ENCODE measurements around the gene UBALD1. TPM values are rescaled to one million over a fixed set of nuclear protein-coding genes. Genes with fewer than 3 reads are reported as not detected.
"Not testable (repeated sequence)": the region's sequence is repeated elsewhere in the genome, so short reads cannot be mapped to it uniquely, and the experiment has no call there.

The UBALD1 gene
- total RNA-seq, 1 donor from 2014 or later = 25.1 TPM

DNA sequence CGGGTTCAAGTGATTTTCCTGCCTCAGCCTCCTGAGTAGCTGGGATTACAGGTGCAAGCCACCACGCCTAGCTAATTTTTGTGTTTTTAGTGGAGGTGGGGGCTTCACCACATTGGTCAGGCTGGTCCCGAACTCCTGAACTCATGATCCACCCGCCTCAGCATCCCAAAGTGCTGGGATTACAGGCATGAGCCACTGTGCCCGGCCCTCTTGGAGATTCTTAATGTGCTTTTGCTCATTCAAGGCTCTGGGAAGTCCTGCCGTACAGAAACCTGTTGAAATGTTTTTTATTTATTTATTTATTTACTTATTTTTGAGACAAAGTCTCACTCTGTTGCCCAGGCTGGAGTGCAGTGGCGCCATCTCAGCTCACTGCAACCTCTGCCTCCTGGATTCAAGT lies 40.8 kb downstream of the UBALD1 start:
- DNase-seq (ENCODE audit: low spot score); intact Hi-C loops (cut with DNase I): not testable (repeated sequence)

- intact Hi-C loops (cut with DNase I) = no loop called here
Observed at GRCh38 chr16:4572715-4573114, 42.0 kb downstream of the UBALD1 start.

DNA sequence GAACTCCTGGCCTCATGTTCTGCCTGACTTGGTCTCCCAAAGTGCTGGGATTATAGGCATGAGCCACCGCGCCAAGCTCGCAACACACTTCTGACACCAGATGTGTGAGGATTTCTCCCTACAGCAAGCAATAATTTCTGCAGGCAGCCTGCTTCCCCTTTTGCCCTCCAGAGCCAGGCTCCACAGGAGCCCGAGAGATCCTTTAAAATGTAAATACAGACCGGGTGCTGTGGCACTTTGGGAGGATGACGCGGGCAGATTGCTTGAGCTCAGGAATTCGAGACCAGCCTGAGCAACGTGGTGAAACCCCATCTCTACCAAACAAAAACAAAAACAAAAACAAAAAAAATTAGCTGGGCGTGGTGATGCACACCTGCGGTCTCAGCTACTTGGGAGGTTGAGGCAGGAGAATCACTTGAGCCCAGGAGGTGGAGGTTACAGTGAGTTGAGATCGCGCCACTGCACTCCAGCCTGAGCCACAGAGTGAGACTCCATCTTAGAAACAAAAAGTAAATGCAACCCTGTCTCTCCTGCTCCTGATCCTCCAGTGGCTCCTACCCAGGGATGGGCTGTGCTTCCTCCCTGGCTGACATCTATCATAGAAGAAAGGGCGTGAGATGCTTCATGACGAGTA lies 43.9 kb downstream of the UBALD1 start:
- intact Hi-C loops (cut with DNase I) = no loop called here
- DNase-seq (ENCODE audit: low spot score) = no peak

More at GRCh38 chr16:4572715-4573114, 42.0 kb downstream of the UBALD1 start:
- no peak for DNase-seq (ENCODE audit: low spot score)

DNA sequence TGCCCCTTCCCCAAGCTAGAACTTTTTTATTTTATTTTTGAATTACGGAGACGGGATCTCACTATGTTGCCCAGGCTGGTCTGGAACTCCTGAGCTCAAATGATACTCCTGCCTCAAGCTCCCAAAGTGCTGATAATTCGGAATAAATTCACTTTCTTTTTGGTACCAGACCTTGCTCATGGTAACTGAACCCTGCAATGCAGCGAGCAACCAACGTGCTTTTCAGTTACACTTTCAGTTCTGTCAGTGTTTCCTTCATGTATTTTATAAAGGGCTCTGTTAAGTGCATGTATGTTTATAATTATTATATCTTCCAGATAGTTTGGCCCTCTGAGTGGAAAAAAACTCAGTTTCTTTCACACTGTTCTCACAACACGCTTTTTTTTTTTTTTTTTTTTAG lies 44.6 kb downstream of the UBALD1 start:
- intact Hi-C loops (cut with DNase I) = no loop called here
- no peak for DNase-seq (ENCODE audit: low spot score)

DNA sequence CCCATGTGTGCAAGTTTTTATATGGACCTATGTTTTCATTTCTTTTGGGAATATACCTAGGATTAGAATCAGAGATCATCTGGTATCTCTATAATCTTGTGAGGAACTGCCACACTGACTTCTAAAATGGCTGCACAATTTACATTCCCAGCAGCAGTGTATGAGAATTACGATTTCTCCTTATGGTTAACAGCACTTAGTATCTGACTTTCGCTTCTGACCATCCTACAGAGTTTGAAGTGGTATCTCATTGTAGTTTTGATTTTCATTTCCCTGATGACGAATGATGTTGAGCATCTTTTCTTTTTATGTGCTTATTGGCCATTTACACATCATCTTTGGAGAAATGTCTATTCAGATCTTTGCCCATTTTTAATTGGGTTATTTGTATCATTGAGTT lies 48.5 kb downstream of the UBALD1 start:
- intact Hi-C loops (cut with DNase I) = no loop called here
- DNase-seq (ENCODE audit: low spot score) = no peak

GRCh38 chr16:4564661-4565267 lies 49.9 kb downstream of the UBALD1 start:
- intact Hi-C loops (cut with DNase I) = no loop called here
- DNase-seq (ENCODE audit: low spot score) = no peak

DNA sequence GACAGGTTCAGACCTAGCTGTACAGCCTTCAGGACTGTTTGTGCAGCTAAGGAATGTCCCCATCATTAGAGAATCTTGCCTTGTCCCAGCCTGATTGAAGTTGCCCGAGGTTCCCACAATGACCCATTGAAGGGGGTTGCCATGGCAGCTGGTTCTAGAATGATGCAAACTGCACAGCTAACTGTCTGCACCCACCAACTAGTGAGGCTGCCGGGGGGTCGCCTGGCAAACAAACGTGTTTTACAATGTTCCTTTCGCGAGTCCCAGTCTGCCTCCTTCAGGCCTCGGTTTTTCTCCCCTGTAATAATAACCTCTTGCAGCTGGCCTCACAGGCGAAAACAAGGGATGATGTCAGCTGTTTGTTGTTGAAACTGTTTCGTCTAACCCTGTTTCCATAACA lies 53.1 kb downstream of the UBALD1 start:
- intact Hi-C loops (cut with DNase I) = no loop called here
- no peak for DNase-seq (ENCODE audit: low spot score)

Other genes starting within 250 kb of the UBALD1 start
- gene VASN, start 243.0 kb downstream of the UBALD1 start, total RNA-seq = 6.3 TPM
- gene CORO7, start 198.3 kb downstream of the UBALD1 start, total RNA-seq = 11.9 TPM
- 50.7 TPM for gene DNAJA3, start 189.0 kb downstream of the UBALD1 start, total RNA-seq
- 7.3 TPM for gene NMRAL1, start 140.3 kb downstream of the UBALD1 start, total RNA-seq
- 69.1 TPM for gene HMOX2, start 138.5 kb downstream of the UBALD1 start, total RNA-seq
- gene CDIP1, start 76.1 kb downstream of the UBALD1 start, total RNA-seq = 42.1 TPM
- 0.11 TPM for gene C16orf96, start 58.5 kb downstream of the UBALD1 start, total RNA-seq
- 45.3 TPM for gene MGRN1, start 9.9 kb upstream of the UBALD1 start, total RNA-seq
- gene NUDT16L1, start 78.7 kb upstream of the UBALD1 start, total RNA-seq = 43.7 TPM
- gene ANKS3, start 119.4 kb upstream of the UBALD1 start, total RNA-seq = 9.9 TPM
- 0.65 TPM for gene DNAAF8, start 119.6 kb upstream of the UBALD1 start, total RNA-seq
- gene ZNF500, start 152.3 kb upstream of the UBALD1 start, total RNA-seq = 7.2 TPM
- not detected for gene SEPTIN12, start 173.5 kb upstream of the UBALD1 start, total RNA-seq
- not detected for gene SMIM22, start 180.5 kb upstream of the UBALD1 start, total RNA-seq
- gene ROGDI, start 187.7 kb upstream of the UBALD1 start, total RNA-seq = 69.9 TPM
- 64.9 TPM for gene GLYR1, start 232.4 kb upstream of the UBALD1 start, total RNA-seq
- 23.6 TPM for gene UBN1, start 232.6 kb upstream of the UBALD1 start, total RNA-seq

Data from cardiac septum (tissue), 1 donor.